Endothelial cell of umbilical vein (primary cell): ENCODE results near the gene MAGI3. TPM values are rescaled to one million over a fixed set of nuclear protein-coding genes. Genes with fewer than 3 reads are reported as not detected.

Source experiments
- BruUV-seq: library from RNA; stranded (reverse); fragments of 400-500 nt; replicated peaks from 2 replicates; lab custom pipeline; 2021; lab: Mats Ljungman, UMichigan
- CTCF ChIA-PET: fragments of 300-600, 350-600 bp; sonication (Branson Sonifier 250); formaldehyde crosslinking; loops from one replicate; lab custom pipeline; 2021; ENCODE audit warnings: antibody characterized with exemption, inconsistent platforms; lab: Charles Lee
- POLR2A ChIA-PET: fragments of 300-600, 350-600 bp; sonication (Branson Sonifier 250); formaldehyde crosslinking; loops from one replicate; lab custom pipeline; 2021; ENCODE audit warnings: antibody characterized with exemption, inconsistent platforms; lab: Charles Lee
- DNase-seq: peaks from one replicate; pipeline ENCODE4 v3.0.0-alpha.2; 2011; ENCODE audit warnings: low read depth, low spot score
- FAIRE-seq: peaks from 2 replicates; lab custom pipeline; 2011; peaks lifted over from hg19 to GRCh38; lab: Jason Lieb, UNC
- H2AFZ ChIP-seq: 2 replicates; pipeline ENCODE4 v1.6.0; 2012; ENCODE audit warnings: low read depth, low read length, control low read depth, inconsistent platforms
- H3K27ac ChIP-seq: 2 replicates; pipeline ENCODE4 v1.5.1; 2011; ENCODE audit warnings: low read depth, mild to moderate bottlenecking, control low read depth, low read length, moderate library complexity; ENCODE audit not compliant: insufficient read depth
- H3K27me3 ChIP-seq, 2 experiments: 2 replicates each; pipeline versions ENCODE4 v1.6.0 to v1.6.1; 2011; ENCODE audit warnings: low read length in 2 of 2, mixed read lengths in 1 of 2; ENCODE audit not compliant: control insufficient read depth in 2 of 2, insufficient read depth in 2 of 2
- H3K36me3 ChIP-seq, 2 experiments: 2 replicates in 1 of 2; 3 replicates in 1 of 2; pipeline ENCODE4 v1.5.1; 2011; ENCODE audit warnings: low read length in 2 of 2, mild to moderate bottlenecking in 1 of 2, moderate library complexity in 1 of 2; ENCODE audit not compliant: control insufficient read depth in 2 of 2, insufficient read depth in 2 of 2; ENCODE audit errors: extremely low read depth in 1 of 2
- H3K4me1 ChIP-seq: 3 replicates; pipeline ENCODE4 v1.5.1; 2011; ENCODE audit warnings: mild to moderate bottlenecking, low read length; ENCODE audit not compliant: control insufficient read depth, insufficient read depth; ENCODE audit errors: extremely low read depth
- H3K4me2 ChIP-seq: 2 replicates; pipeline ENCODE4 v1.6.1; 2011; ENCODE audit warnings: low read length, control low read depth, mixed read lengths; ENCODE audit not compliant: insufficient read depth
- H3K4me3 ChIP-seq, 3 experiments: fragments of 200-600 bp in 1 of 3; sonication (generic), shearing (Covaris generic) in 1 of 3; replicated peaks in 1 of 3; 2 replicates each; pipeline ENCODE4 v1.5.1; 2011 to 2016; ENCODE audit warnings: control low read depth in 3 of 3, low read length in 3 of 3, mild to moderate bottlenecking in 2 of 3, inconsistent platforms in 1 of 3, low read depth in 1 of 3, moderate library complexity in 1 of 3; ENCODE audit not compliant: insufficient read depth in 1 of 3
- H3K79me2 ChIP-seq: 2 replicates; pipeline ENCODE4 v1.6.0; 2012; ENCODE audit warnings: low read length, inconsistent platforms; ENCODE audit not compliant: control insufficient read depth, insufficient read depth
- H3K9ac ChIP-seq: replicated peaks from 2 replicates; pipeline ENCODE3; 2011; ENCODE audit warnings: low read length, control low read depth; ENCODE audit not compliant: insufficient read depth; ENCODE audit errors: extremely low read depth
- H3K9me1 ChIP-seq: replicated peaks from 3 replicates; pipeline ENCODE4 v1.6.0; 2011; ENCODE audit warnings: mild to moderate bottlenecking, low read length; ENCODE audit not compliant: control insufficient read depth, insufficient read depth; ENCODE audit errors: extremely low read depth
- H3K9me3 ChIP-seq: replicated peaks from 2 replicates; pipeline ENCODE4 v1.5.1; 2012; ENCODE audit warnings: low read length, inconsistent platforms; ENCODE audit not compliant: control insufficient read depth, insufficient read depth
- H4K20me1 ChIP-seq: replicated peaks from 2 replicates; pipeline ENCODE3; 2011; ENCODE audit warnings: mild to moderate bottlenecking, low read length; ENCODE audit not compliant: control insufficient read depth, insufficient read depth; ENCODE audit errors: extremely low read depth
- CTCF ChIP-seq, 2 donors: IDR thresholded peaks; 1 replicate in 1 of 2; 2 replicates in 1 of 2; pipeline ENCODE4 v1.5.1; 2011; ENCODE audit warnings: low read length in 2 of 2, mild to moderate bottlenecking in 2 of 2, moderate library complexity in 2 of 2, control low read depth in 1 of 2, inconsistent platforms in 1 of 2, low read depth in 1 of 2; ENCODE audit not compliant: insufficient read depth in 1 of 2; ENCODE audit errors: extremely low read depth in 1 of 2
- FOS ChIP-seq: IDR thresholded peaks from 2 replicates; pipeline ENCODE4 v1.6.1; 2011; ENCODE audit warnings: mild to moderate bottlenecking, low read length, moderate library complexity, borderline replicate concordance; ENCODE audit not compliant: insufficient read depth
- JUN ChIP-seq: IDR thresholded peaks from 2 replicates; pipeline ENCODE4 v1.6.1; 2011; ENCODE audit warnings: borderline replicate concordance, low read depth; ENCODE audit not compliant: insufficient read length, insufficient read depth
- MAX ChIP-seq: IDR thresholded peaks from 2 replicates; pipeline ENCODE4 v1.6.1; 2011; ENCODE audit not compliant: insufficient read depth, insufficient read length
- MYC ChIP-seq: IDR thresholded peaks from one replicate; pipeline ENCODE4 v1.6.1; 2011; ENCODE audit warnings: mild to moderate bottlenecking, low read depth, low read length
- dilution Hi-C: fragments of 300-500 bp; cut with MboI; formaldehyde crosslinking; loops from one replicate; pipeline ENCODE4 v1.15.0; 2019; ENCODE audit warnings: low sequenced_read_pairs; ENCODE audit not compliant: extremely low pct_ligation_motif_present
- intact Hi-C: fragments of 100-400 bp; cut with micrococcal nuclease; formaldehyde crosslinking; loops from one replicate; pipeline ENCODE4 v1.10.0; 2022
- polyA plus RNA-seq, 4 experiments: library from polyadenylated mRNA; depleted of rRNA in 3 of 4; stranded (reverse) in 3 of 4; unstranded in 1 of 4; fragments of >200 nt; gene quantifications; 2 replicates each; pipeline versions ENCODE4 v1.2.1 to v1.2.3, GENCODE V29; 2011 to 2012; ENCODE audit warnings: missing spikeins in 1 of 4
- total RNA-seq: library from RNA; stranded (reverse); gene quantifications from 2 replicates; pipeline ENCODE4 v1.2.3, GENCODE V29; 2021

MAGI3 gene
- total and polyA plus RNA-seq, 2 donors (not counting 3 experiments of a cell fraction or from before 2014, with no cell fraction given): 2.8 to 16.1 TPM

GRCh38 chr1:113579256-113580018 is 189.1 kb downstream of the MAGI3 start:
- no peaks in the 10 kb centered on the region for H3K36me3 ChIP-seq
- H3K27me3 ChIP-seq: no peaks in the 10 kb centered on the region
- H3K9me3 ChIP-seq: no peaks in the 10 kb centered on the region
- ChIA-PET CTCF (no interaction called here), POLR2A (no interaction called here)
- H3K4me1 ChIP-seq: no peaks in the 10 kb centered on the region
- no peak overlapping the region for H2AFZ ChIP-seq
- no peak for DNase-seq
- no TSS peak for BruUV-seq
- dilution Hi-C loops (no loop called here), intact Hi-C loops (no loop called here)
- no peak overlapping the region for H3K4me2 ChIP-seq
- H3K9me1 ChIP-seq: no peaks in the 10 kb centered on the region
- no peaks in the 10 kb centered on the region for H3K79me2 ChIP-seq
- no peaks in the 10 kb centered on the region for H4K20me1 ChIP-seq
- no peak overlapping the region for H3K4me3 ChIP-seq
- no peak for FAIRE-seq
- H3K9ac ChIP-seq: no peak overlapping the region
- no peak for TF ChIP-seq CTCF (IDR thresholded peaks at IDR 0.05; ENCODE audit: extremely low read depth in 1 of 2, insufficient read depth in 1 of 2, low read depth in 1 of 2, low read length in 2 of 2)
- TF ChIP-seq FOS: no peak
- no peak for TF ChIP-seq MYC
- TF ChIP-seq JUN: no peak
- no peak for TF ChIP-seq MAX
- H3K27ac ChIP-seq: no peak overlapping the region
